Stimulated activated CD4-positive, alpha-beta T cell treated with anti-CD3 and anti-CD28 coated beads, TNF-alpha, amount 100 ng/mL, for 48 hours (primary cell): ENCODE measurements around the gene ROBO1.

Experiments used
- DNase-seq, 3 donors: peaks; one replicate each; pipeline ENCODE4 v3.0.0-alpha.2; 2020; ENCODE audit warnings: low read depth in 3 of 3

ROBO1 gene

DNA sequence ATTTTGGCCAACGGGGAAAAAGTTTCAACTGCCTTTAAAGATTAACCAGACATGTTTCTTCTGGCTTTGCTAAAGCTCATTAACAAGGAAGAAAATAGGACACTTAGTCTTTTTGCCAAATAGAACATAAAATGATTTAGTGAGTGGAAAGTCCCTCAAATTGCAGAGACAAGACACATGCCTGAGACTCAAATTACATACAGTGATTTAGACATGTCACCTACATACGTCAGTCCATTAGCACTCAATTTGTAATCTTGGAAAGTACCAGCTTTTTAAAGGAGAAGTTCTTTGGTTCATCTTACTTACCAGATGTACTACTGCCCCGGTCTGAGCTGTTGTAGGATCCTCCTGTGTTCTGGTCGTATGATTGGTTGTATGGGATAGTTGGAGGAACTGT lies 1134.2 kb downstream of the ROBO1 start:
- no peak for DNase-seq

DNA sequence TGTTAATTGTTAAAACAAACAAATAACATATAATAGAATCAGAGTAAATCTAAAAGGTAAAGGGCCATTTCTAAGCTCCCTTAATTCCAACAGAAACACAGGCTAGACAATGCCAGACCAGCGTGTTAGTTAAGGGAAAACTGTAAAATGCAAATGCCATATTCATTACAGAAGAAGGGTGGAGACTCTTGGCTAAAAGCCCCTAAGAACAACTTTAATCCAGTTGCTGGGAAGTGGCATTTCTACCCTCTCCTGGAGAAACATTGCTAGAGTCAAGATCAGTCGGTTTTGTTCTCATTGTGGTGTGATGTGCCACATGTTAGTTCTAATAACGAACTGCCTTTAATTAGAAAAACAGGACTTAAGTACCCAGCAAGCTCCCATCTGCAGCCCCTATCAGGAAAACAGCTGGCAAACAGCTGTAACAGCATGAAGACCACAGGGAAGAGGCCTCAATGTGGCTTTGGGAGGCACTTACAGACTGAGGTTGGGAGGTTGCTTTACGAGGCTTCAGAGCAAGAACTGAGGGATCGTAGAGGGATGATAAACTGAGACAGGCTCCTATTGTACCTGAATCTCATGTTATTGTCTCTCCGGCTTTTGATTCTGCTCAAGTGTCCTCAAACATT lies 1134.8 kb downstream of the ROBO1 start:
- no peak for DNase-seq

DNA sequence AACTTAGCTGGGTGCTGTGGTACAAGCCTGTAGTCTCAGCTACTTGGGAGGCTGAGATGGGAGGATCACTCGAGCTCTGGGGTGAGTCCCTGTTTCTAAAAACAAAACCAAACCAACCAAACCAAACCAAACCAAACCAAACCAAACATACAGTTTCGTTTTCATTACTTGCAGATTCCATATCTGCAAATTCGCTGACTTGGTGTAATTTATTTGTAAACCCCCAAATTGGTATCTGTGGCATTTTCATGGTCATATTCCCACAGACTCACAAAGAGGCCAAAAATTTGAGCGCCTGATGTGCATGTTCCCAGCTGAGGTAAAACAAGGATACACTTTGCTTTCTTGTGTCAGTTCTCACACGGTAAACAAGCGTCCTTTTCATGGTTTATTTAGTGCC lies 1138.3 kb downstream of the ROBO1 start:
- no peak for DNase-seq

DNA sequence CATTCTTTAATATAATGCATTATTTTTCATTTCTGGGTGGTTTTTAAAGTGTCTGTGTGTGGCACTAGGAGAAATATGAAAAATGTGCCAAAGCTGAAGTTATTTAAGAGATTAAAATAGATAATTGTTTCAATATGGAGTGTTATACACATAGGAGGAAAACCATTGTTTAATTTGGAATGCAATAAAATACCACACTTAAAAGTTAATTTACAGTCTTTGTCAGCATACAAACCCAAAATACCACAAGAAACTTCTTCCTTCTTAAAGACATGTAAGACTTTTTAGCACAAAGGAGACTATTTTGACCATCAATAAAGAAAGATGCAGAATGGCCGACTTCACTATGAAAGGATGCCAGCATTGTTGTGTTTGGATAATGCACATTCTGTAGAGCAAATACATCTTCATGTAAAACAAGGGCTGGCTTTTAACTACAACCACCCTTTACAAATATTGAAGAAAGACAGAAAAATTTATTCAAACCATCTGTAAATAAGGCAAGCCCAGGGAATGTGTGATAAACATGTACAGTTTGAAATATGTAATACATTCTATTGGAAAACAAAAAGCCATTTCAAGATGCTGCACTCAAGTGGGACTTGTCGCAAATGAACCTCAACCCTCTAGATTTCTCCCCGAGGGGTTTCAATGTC lies 1146.6 kb downstream of the ROBO1 start:
- DNase-seq = no peak

DNA sequence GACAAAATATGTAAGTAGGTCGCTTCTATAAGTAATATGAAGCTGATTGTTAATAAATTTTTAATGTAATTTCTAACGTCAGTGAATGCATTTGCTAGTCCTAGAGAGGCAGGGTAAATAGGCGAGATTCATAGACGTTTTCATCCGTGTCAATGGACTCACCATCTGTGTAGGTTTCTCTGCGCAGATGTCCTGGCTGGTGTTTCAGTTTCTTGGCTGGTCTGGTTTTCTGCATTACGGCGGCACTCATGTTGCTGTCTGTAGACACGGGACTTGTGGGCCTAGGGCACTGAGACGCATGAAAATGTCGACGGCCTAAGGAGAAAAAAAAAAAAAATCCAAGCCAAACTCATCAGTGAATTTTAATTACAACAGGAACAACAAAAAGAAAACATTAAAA lies 1153.3 kb downstream of the ROBO1 start:
- DNase-seq = no peak

DNA sequence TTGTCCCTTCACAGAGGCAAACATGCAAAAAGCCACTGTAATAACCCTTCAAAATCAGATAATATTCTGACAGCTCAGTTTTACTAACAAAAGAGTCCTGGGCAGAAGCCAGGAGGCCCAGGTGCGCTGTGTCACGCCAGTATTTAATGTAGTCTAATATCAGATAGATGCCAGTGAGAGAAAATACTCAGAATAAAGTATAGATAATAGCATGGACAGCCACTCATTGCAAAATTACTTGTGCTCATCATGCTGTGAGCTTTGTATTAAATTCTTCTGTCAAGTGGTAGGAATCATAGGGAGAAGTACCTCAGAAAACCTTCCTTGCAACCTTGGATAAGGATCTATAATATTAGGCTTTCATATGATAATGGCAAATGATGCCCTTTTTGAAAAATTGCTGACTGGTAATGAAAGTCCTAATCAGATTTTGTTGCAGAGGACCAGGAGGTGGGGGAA lies 1154.3 kb downstream of the ROBO1 start:
- no peak for DNase-seq

DNA sequence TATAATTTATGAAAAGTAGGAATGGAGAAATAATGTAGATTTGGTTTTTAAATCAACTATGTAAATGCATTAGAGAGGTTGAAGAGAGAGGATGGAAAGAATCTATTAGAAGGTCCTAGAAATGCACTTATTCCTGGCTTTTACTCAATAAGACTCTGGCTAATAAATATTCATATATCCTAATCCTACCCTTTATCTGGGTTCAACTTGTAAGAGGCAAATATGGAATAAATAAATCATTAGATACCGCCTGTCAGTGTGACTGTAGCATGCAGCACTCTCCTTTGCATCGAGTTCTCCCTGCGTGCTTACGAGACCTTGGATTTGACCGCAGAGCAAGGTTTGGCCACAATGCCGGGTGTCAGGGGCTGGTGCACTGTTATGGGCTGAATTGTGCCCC lies 1156.5 kb downstream of the ROBO1 start:
- no peak for DNase-seq

DNA sequence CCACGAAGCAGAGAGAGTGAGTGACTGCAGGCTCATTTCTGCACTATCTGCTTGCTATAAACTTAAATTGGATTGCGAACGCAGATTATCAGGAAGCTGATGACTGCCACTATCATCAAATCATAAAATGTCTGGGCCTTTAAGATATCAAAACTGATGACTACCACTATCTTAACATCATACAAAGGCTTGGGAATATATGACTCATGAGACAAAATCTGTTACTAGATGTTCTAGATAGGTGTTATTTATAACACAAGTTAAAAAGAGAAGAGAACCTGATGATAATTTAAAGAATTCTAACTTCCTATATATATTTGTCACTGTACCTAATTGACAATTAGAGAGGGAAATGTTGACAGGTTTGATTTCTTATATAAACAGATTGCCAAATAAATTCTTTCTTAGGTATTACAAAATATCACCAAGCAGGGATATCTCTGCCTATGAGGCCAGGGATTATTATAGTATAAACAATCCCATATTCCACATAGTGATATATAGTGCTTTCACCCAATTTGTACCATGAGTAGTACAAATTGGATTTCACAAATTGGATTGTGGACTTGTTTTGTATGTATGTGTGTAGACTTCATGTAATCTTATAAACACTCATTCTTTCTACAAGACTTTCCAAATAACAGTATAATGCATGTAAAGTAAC lies 1157.2 kb downstream of the ROBO1 start:
- no peak for DNase-seq

DNA sequence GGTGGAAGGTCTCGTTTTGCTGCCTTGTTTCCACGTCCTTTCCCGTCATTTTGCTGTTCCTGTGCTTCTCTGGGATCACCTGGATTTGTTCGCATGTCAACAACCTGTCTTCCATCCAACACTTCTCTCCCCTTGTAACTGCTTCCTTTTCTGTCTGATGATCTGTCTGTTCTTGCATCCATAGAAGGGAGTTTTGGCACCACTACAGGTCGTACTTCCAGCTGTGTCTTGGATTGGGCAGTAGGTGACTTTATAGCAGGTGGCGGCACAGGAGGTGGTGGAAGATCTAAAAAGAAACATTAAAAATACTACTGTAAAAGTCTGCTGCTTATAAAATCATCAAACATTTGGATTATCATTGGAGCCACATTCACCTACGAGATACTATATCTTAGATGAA lies 1161.0 kb downstream of the ROBO1 start:
- no peak for DNase-seq

DNA sequence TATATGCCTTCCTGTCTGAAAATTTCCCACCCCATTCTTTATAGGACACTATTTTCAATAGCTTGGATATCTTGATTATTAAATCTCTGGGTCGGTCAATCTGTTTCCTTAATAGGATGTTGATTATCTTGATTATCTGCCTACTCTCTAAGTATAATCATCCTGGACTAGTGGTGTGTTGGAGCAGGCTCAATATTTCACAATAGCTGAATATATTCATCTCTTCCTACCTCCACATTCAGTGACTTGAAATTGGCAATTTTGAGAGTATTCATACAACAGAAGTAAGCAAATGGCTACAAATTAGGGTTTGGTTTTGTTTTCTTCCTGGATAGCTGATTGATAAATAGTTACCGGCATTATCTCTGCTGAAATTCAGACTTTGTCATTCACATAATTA lies 1162.6 kb downstream of the ROBO1 start:
- no peak for DNase-seq

DNA sequence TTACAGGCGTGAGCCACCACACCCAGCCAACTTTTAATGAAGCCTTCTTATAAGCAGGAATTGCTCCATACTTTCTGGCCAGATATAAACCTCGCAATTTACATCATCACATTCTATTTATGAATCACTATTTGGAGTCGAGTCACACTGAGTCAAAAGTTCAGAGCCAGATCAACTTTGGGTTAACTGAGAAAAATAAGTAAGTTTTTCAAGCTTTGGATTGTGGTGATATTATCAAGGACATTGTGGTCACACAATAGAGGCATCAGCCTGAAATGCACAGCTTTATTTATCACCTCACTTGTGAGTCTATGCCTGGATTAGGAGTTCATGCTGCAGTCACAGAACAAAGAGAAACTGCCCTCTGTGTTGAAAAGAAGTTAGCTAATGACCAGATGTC lies 1163.5 kb downstream of the ROBO1 start:
- DNase-seq = no peak

DNA sequence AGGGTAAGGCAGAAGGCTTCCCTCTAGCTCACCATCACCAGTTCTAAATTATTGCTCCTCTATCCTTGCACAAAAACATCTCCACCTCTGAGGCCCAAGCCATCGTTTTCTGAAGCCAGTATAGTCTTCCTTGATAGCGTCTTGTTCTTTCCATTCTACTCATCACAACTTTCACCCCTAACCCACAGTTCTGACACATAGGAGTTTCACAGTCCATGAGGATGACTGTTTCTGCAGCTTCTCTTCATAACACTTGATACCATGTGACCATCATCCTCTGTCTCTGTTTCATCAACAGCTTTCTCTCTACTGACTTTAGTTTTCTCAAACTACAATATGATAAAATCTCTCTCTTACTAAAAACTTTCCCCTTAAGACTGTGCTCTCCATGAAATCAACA lies 1166.5 kb downstream of the ROBO1 start:
- DNase-seq = no peak

DNA sequence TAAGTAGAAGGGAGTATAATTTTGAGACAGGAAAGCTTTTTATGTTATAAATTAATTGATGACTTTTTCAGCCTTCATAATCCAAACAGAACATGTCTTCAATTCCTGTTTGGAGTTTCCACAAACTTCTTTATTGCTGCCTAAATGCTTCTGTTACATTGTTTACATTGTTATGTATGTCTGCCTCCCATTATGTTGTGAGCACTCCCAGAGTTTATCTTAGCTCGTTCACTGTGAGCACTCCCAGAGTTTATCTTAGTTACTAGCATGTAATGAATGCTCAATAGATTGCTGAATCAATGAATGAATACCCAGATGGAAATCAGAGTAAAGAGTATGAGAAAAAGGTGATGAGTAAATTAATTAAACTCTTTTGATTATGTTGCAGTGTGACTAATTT lies 1178.0 kb downstream of the ROBO1 start:
- no peak for DNase-seq

DNA sequence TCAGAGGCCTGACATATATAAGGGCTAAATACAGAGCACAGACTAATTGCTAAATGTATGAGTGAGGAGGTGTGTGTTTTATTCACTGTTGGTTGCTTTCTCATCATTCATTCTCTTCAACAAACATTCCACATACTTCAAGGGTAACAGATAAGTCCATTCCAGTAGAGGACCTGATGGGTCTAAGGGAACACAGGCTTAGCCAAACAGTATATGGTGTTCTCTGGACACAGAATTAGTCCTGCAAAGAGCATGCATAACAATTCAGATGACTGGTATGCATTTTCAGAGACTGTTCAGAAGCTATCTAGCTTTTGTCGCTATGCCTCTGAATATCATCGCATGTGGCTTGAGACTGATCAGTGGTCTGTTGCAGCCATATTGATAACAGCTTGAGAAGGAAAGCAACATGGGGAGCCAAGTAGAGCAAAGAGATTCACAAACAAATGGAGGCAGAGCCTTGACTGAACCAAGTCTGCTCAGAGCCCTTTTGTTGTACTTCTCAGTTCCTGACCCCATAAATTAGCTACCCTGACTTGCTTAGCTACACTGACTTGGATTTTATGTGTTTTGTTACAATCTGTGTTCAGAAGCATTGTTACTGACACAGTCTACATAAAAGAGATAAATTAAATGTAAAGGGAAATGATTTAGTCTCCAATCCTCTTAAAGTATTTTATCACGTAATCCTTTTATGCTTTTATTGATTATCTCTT lies 1178.7 kb downstream of the ROBO1 start:
- DNase-seq = no peak

DNA sequence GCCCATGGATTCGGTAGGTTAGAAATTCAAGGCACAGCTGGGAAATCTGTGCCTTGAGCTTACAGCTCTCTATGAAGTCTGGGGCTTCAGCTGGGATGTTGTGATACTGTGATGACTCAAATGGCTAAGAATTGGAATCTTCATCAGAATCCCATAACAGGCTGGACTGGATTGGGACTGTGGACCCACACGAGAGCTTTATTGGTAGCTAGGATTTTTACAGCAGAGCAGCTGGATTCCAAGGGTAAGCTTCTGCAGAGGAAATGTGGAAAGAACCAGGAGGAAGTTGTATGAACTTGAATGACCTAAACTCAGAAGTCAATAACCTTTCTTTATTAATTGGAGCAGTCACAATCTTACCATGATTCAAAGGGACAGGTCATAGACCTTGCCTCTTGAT lies 1187.1 kb downstream of the ROBO1 start:
- no peak for DNase-seq

DNA sequence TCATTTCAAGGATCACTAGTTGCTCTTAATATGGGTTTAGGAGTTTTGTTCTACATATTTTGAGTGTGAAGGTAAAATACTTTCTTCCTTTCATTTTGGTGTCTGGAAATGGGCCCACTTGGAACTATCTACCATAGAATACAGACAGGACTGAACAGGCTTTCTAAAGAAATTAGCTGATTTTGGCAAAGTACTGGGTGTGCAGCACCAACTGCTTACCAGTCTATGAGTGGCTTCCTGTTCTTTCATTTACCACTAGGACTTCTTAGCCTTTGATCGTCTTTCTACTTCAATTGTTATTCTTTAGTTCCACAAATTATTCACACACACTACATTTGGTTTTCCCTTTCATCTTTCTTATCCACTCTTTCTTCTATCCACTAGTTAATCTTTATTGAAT lies 1196.3 kb downstream of the ROBO1 start:
- no peak for DNase-seq

DNA sequence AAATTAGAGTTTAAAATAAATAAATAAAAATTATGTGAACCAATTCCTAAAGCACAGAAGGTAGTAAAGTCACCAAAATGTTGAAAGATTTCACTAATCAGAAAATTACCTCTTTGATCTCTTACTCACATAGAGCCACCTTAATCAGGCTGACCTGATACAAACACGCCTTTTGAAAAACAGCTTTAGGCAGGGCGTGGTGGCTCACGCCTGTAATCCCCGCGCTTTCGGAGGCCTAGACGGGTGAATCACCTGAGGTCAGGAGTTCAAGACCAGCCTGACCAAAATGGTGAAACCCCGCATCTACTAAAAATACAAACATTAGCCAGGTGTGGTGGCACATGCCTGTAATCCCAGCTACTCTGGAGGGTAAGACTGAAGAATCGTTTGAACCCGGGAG lies 1197.3 kb downstream of the ROBO1 start:
- DNase-seq = no peak

DNA sequence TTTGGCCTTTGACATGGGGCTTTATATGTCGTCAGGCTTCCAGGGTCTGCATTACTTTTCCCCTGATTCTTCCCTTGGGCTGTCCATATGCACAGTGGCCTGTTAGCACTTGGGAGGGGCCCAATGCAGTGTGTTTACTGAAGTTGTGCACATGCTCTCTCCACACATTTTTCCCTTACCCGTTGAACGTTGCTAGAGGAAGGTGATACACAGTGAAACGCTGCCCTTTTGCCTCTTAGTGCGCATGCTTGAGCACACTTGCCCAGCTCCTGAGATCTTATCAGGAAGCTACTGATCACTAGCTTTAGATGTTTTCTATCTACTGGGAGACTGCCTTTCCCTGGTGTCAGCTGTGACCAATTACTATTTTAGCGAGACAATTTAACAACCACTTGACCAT lies 1198.0 kb downstream of the ROBO1 start:
- DNase-seq = no peak

DNA sequence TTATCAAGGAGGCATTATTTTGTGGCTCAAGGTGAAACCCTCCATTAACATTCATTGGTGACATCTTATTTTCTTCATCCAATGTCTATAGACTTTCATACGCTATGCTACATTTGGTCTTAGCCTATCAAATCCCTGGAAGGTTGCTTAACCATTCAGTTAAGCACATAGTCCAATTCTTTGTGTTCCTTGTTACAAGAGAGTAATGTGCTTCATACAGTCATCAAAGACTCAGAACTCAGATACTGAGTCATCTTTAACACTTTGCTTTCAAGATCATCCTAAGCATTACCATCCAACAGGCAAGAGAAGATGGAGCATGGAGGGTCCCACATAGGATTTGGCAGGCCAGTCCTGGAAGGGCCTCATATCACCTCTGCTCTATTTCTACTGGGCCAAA lies 1202.1 kb downstream of the ROBO1 start:
- no peak for DNase-seq

DNA sequence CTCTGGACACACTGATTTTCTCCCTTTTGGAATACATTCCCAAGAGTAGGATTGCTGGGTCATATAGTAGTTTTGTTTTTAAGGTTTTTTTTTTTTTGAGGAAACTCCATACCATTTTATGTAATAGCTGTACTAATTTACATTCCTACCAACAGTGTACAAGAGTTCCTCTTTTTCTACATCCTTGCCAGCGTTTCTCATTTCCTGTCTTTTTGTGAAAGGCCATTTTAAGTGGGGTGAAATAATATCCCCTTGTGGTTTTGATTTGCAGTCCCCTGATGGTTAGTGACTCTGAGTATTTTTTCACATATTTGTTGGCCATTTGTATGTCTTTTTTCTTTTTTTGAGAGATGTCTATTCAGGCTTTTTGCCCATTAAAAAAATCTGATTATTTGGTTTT lies 1205.5 kb downstream of the ROBO1 start:
- no peak for DNase-seq
